ENCODE data around the gene TAF1C.

DNA sequence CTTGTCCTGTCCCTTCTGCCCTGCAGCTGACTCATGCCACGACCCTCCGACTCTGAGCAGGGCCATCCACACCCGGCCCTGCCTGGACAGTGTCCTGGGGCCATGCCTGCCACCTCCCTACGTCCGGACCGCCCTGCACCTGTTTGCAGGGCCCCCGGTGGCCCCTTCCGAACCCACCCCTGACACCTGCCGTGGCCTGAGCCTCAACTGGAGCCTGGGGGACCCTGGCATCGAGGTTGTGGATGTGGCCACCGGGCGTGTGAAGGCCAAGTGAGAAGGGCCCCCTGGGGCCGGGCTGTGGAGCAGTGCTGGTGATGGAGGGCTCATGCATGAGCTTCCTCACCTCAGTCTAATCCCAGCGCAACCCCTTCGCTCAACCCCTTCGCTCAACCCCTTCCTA lies 9.2 kb upstream of the TAF1C start:
- TF ChIP-seq, protein P1, sequence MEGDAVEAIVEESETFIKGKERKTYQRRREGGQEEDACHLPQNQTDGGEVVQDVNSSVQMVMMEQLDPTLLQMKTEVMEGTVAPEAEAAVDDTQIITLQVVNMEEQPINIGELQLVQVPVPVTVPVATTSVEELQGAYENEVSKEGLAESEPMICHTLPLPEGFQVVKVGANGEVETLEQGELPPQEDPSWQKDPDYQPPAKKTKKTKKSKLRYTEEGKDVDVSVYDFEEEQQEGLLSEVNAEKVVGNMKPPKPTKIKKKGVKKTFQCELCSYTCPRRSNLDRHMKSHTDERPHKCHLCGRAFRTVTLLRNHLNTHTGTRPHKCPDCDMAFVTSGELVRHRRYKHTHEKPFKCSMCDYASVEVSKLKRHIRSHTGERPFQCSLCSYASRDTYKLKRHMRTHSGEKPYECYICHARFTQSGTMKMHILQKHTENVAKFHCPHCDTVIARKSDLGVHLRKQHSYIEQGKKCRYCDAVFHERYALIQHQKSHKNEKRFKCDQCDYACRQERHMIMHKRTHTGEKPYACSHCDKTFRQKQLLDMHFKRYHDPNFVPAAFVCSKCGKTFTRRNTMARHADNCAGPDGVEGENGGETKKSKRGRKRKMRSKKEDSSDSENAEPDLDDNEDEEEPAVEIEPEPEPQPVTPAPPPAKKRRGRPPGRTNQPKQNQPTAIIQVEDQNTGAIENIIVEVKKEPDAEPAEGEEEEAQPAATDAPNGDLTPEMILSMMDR (conservative IDR thresholded peaks at IDR 0.05 in 1 of 2, IDR thresholded peaks at IDR 0.05 in 1 of 2; ENCODE audit: extremely low read depth in 1 of 2, insufficient read depth in 1 of 2, low read depth in 1 of 2, low read length in 2 of 2), result no peak
- TF ChIP-seq EZH2 (IDR thresholded peaks at IDR 0.05; ENCODE audit: borderline replicate concordance, low read length), result no peak
